ENCODE results near the gene DPYD.

Gene DPYD

DNA sequence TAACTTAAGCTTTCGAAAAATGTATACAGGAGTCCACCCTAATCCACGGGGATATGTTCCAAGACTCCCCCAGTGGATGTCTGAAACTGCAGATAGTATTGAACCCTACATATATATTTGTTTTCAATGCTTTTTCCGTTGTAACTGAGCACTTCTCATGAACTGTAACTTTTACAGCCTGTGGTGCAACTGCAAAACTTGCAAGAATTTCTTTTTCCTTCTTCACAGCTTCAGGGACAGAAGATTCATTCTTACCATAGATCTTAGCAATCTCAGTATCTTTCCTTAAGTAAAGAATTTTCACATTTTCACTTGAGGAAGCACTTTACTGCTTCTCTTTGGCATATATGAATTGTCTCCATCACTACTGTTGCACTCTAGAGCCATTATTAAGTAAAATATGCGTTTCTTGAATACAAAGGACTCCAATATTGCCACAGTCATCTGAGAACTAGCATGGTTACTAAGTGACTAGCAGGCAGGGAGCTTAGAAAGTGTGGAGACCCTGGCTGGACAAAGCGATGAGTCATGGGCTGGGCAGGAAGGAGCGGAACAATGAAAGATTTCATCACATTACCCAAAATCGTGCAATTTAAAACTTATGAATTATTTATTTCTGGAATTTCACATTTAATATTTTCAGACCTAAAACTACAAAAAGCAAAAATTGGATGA is 14.1 kb downstream of the DPYD start:
- DNase-seq = no peak

DNA sequence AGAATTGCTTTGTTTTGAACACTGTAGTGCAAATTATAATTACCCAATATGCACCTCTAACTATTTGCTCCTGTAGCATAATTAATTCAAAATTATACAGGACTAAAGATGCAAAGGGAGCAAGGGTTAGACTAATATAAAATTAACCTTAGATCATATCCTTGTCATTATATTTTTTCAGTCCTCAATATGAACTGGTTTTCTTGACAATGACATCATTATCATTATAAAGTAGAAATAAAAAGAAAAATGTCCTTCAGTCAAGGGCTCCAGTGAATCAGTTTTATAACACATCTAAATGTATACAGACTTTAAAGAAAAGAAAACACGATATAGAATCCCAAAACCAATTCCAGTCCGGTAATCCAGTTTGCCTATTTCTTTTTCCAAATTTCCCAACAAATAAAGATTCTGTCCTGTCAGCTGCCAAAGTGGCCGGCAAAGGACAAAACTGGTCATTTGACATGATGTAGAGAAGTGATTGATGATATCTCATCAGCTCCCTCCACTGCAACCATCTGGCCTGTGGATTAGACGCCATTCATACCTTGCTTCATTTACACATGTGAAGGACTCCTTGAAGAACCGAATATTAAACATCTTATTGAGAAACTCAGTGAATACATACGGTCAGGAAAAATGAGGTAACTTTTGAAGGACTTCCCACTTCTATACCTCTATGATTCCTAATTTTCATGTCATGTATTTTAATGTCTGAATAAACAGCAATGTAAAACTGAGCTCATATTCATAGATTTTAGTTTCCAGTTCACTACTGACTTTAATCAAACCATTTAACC is 15.5 kb downstream of the DPYD start:
- DNase-seq = no peak

DNA sequence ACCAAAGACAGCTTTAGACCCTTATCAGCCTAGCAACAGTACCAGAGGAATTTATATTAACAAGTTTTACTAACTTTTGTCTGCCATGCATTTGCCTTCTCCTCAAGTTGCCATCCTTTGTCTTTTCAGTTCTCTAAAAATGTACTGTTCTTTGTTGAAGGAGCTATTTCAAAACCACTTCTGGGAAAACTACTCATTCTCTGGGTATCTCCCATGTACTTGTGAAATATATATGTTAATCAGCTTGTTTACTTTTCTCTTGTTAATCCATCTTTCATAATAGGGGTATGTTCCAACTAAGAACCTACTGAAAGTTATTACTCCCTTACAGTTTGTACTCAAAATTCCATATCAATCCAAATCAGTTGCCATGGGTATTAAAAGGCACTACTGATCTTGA is 16.3 kb downstream of the DPYD start:
- no peak for DNase-seq

DNA sequence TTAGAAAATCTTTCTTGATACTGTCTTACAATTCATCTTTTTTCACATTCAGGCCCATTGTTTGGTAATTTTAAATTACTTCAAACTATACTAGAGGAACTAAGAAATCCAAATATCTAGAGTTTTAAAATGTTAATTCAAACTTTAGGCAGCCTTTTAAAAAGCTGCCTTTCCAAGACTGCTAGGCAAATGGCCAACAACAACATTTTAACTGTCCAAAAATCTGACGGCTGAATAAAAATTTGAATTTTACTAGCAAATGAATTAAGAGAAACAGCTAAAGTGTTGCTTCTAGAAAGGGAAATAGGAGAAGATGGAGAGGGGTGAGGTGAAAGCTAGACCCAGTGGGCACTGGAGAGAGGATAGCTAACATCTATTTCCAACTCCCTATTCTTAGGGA is 17.2 kb downstream of the DPYD start:
- no peak for DNase-seq

DNA sequence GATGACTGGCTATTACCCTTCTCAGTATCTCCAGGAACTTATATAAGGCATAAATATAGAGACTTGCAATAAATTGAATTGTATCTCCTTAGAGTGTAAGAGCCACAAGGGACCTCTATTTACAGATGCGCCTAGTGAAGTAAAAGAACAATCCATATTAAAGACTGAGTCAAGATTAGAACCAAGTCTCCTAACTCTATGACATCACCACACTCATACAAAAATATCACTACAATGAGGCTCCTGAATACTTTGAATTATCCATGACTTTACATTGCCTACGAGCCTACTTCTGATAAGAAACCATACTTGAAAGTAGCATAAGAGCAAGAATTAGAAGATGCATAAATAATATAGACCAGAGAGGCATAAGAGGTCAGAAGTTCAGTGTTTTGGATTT is 18.8 kb downstream of the DPYD start:
- DNase-seq = no peak

DNA sequence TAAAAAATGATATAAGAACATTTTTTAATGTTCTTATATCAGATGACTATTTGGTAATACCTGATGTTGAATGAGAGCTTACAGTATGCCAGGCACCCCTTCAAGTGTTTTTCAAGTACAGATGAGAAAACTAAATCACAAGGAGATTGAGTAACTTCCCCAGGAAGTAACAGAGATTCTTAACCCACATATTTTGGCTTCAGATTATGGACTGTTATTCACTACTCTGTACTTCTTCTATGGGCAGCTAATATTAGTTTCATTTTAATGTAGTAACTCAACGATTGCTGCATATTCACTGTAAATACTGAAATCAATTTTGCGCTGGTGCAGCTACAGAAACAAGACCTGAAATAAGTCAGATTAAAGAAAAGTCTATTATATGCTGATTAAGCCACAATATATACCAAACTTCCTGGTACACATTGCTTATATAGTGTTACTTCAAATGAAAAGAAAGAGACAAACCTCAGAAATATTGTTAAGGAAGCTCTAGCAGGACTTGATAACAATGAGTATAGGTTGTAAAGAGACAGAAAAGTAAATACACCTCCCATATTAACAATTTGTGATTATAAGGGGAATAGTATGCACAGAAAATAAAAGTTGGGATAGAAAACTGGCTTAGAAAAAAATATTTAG is 19.7 kb downstream of the DPYD start:
- no peak for DNase-seq

DNA sequence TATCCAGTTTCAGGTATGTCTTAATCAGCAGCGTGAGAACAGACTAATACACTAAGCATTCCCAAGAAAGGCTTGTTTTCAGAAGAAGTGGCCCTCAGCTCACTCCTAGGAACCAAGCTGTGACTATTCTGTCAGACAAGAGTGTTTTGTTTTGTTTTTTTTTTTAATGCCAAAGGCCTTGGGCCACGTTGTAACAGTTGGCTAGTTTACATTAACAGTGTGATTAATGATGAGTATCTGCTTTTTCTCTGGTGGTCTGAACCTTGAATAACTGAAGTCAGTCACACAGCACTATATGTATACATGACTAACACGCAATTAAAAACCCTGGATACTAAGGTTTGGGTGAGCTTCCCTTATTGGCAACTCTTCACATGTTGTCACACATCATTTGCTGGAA is 21.9 kb downstream of the DPYD start:
- DNase-seq = no peak

DNA sequence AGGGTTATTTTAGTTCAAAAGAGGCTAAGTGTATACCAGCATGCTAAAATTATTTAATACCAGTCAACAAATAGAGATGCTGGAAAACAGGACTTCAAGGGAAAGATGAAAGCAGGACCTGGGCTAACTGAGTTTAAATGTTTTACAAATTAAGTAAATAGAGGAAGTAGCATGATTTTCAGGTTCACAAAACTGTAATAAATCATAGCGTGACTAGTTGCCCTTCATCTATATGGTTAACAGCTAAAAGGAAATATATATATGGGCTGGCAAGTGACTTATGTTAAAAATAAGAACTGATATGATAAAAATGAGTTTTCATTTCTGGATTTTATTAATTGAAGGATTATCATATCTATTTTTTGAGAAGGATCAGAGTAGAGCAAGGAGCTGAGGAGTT is 25.6 kb downstream of the DPYD start:
- DNase-seq = no peak

DNA sequence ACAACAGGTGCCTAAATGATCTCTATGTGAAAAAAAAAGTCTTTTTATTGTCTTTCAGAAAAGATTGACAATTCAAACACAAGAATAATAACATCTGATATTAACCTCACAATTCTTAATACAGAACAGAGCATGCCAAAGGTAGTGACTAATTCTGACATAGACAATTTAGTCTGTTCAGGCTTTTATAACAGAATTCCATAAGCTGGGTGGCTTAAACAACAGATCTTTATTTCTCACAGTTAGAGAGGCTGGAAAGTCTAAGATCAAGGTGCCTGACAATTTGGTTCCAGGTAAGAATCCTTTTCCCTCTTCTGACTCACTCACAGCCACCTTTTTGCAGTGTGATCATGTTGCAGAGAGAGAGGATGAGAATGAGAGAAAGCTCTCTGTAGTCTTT is 27.0 kb downstream of the DPYD start:
- DNase-seq = no peak

DNA sequence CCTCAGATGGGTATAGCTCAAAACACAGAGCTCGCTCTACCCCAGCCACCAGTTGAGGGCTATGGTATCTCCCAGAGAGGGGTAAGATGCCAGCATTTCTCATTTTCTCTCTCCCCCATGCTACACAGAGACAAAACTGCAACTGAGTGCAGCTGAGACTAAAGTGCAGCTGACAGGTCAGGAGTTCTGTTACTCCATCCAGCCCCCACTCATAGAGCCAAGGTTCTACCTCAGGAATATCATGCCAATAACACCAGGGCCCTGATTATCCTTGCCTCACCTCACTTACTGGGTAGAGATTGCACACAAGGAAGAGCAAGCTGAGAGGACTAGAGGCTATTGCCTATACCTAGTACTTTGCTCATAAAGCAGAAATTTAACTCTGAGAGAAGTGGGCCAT is 34.6 kb downstream of the DPYD start:
- no peak for DNase-seq

DNA sequence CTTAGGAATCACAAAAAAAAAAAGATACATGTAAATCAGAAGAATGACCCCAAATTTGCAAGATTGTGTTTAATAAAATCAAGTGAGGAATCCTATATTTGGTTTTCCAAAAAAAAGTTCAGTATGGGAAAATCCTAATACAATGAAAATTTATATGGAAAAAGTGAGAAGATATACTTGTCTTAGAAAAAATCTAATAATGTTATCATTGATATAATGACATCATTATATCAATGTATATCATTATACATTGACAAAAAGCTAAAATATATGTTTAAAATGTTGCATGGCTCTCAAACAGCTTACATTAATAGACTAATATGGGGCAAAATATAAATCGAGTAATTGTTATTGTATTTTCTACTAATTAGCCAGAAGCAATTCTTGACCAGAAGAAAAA is 37.0 kb downstream of the DPYD start:
- DNase-seq = no peak

DNA sequence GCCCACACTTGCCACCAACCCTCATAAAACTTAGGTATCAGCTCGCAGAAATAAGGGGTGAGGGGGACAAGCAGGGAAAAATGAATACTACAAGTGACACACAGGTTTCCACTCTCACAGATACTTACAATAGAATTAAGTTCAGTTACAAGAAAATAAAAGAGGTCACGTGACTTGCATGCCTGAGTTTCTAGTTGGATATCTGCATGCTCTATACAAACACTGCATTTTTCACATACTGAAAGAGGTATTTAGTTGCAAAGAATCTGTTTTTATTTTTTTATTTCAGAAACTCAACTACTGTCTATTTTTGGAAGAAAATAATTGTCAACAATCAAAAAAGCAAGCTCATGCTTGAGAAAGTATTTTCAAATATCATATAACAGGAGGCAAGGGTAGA is 43.5 kb downstream of the DPYD start:
- no peak for DNase-seq

DNA sequence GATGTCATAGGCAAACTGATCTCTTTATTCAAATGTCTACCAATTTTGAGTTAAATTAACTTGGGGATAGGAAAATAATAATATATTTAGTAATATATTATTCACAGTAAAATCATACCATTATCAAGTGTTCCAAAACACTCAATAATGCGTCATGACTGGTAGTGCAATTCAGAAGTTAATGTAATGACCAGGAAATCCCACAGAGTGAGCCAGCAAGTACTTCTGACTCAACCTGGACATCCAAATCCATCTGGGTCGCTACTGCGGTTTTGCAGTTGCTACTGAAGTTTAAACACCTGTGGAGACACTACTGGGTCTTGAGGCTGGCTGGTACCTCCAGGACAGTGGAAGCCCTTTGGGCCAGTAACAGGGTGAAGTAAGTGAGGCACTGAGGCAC is 44.8 kb downstream of the DPYD start:
- DNase-seq = no peak

DNA sequence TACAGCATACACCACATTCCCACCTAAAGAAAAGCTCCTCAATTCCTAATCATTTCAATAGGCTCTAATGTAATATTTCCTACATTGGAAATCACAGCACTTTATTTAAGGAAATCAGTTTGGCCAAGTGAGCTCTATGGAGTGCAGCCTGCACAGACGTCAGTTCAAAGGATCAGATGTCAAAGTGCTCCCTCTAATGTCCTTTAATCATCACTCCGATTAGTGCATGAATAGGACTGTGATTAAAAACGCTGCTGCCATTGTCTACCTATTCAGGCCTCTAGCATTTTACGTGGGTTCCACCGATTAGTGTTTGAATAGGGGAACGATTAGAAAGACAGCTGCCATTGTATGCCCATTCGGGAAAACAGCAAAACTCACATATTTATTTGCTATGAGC is 50.2 kb downstream of the DPYD start:
- no peak for DNase-seq

DNA sequence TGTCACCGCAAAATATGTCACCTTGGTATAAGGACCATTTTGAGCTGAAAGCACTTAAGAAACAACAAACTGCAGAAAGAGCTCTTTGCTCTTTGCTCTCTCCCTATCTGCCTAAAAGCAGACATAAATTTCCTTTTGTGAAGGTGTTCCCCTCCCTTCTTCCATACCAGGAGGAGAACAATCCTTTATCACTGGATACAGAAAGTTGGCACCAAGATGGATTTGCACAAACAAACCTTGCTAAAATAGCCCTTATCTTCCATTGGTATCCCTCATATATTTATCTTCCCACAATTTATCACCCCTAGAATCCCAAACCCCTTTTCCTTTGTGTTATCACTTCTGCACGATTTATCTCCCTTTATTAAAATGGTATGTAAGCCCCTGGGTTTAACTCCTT is 51.4 kb downstream of the DPYD start:
- no peak for DNase-seq

DNA sequence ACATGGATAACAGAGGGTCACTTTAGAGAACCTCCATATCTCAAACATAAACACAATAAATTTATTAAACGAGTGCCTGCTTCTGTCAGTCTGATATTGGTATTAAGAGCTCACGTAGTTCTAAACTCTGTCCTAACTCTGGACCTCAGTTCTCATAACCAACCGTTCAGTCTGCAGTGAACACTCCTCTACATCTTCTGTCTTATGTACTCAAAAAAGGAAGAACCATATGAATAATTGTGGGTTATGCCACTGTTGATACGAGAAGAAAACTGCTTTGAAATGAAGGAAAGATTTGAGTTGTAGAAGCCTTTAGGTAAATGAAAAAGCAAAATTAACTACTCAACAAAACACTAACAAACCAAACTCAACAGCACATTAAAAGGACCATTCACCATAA is 53.7 kb downstream of the DPYD start:
- DNase-seq = no peak

DNA sequence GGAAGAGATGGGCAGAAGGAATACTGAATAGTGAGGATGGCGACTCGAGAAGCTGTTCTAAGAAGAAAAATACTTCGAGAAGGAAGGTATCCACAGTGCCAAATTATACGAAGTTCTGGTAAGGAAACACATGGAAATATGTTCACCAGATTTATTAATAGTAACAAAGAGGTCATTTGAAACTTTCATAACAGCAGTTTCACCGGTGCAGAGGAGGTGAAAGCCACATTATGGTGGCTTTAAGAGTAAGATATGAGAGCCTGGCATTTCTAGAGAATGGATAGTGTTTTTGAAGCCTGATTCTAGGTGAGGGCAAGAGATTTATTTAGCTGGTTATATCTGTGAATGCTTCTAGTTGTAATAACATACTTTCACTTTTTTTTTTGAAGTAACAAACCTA is 56.2 kb downstream of the DPYD start:
- DNase-seq = no peak

DNA sequence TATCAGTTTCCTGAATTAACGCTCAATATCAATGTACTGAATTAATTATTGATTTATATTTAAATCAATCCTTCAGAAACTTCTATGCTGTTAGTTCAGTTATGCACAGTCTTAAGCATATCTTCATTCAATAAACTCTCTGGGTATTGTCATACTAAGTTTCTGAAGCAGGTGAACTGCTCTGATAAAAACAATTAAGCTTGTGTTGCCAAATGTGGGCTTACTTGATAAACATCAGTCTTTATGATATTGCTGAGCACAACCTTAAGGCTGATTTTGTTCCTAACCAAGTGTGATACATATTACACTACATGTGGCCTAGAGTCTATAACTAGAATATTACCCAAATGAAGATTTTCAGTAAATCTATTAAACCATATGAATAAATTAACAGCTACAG is 67.6 kb downstream of the DPYD start:
- DNase-seq = no peak

DNA sequence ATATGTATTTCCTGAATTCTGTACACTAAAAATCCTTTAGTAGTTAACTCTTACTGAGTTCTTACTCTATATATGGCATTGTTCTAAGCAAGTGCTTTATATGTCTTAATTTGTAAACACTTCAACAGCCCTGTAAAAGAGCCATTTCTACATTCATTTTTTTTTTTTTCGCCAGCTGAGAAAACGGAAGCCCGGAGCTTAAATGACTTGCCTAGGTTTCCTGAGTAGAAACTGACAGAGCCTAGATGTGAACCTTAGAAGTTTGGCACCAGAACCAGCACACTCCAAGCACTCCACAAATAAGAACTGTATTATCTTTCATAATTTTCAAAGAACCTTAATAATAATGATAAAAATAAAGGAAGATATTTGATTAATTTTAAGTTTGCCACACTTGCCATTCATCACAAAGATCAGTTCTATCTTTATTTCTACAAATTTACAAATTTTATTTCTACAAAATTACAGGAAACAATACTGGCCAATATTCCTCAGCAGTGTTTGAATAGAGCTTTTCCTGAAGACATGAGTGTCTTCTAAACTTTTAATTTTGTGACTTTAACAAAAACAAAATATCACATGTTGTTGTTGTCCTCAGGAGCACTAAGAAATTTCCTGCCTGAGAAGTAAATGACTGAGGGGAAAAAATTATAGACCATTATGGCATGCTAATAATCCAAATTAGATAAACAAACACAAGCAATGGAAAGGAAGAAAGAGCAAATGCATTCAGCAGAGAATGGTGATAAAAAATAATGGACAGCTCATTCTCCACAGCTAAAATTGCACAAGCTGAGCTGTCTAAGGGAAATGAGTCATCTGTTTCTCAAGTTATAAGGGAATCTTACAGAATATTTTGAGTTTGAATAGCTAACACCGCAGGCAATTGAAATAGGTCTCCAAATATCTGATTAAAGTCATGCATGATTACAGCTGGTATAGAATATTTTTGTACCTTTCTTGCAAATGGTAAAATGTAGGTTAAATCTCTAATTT is 71.2 kb downstream of the DPYD start:
- DNase-seq = no peak

DNA sequence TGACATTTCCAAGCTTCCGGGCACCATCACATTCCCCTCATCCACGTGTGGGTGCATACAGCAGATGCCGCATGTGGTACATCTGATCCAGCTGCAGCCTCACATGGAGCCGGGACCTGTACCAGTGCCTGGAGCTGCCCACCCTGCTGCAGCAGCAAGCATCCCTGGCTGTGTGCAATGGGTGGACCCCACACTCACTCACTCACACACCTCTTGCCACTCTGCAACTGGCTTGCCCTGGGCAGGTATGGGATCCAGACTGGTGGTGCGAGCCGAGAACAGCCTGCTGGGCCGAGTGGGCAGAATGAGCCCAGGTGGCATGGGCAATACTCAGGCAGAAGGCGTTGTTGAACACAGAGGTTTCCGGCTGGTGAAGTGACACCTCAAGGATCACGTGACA is 75.0 kb downstream of the DPYD start:
- no peak for DNase-seq

DNA sequence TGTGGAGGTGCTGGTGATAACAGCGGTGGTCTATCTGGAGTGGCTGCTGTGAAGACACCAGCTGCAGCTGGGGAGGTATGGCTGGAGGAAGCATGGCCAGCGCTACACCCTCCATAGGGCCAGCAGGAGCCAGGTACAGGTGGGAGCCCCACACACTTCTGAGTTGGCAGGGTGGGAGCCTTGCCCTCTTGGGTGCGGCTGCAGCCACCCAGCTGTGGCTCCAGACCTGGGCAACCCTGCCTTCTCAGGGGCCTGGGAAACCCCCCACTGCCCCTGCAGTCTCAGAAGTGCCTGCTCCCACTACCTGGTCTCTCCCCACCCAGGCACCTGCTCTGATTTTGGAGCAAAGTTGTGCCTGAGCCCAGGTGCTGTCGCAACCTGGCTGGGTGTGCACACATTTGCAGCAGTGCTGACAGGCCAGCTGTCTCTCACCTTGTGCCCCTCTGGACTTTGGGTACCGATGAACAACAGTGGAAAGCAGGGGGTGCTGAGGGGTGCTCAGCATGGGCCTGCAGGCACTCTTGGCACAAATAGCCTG is 76.2 kb downstream of the DPYD start:
- DNase-seq = no peak

DNA sequence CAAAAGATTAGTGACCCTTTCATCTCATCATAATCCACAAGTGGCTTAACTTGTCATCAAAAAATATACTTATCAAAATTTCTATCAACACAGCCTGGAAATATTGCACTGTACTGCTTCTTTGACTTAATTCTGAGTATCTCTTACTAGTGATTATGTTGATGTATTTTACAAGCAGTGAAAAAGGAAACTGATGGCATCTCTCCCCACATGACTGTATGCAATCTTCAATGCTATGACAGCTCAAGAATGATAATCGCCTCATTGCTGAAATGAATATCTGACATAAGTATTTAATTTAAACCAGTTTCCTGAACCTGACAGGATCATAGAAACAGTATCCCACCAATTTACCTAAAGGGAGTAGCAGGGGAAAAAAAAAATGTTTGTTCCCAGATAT is 79.5 kb downstream of the DPYD start:
- no peak for DNase-seq

DNA sequence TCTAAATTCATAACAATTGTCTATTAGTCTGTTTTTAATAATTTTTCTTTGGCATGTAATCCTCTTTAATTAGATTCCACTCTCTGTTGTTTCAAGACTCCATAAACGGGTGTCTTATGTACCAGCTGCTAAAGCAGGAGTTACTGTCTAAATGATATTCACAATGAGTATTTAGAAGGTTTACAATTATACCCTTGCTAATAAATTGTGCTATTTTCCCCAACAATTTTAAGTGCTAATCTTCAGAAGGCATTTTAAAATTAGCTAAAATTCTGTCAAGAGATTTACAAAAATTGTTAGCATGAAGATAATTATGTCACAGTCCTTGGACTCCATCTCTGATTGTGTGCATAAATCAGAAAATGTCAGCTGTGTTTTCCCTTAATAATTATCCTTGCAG is 83.7 kb downstream of the DPYD start:
- no peak for DNase-seq
